ENCODE measurements around the gene LRP2.

DNA sequence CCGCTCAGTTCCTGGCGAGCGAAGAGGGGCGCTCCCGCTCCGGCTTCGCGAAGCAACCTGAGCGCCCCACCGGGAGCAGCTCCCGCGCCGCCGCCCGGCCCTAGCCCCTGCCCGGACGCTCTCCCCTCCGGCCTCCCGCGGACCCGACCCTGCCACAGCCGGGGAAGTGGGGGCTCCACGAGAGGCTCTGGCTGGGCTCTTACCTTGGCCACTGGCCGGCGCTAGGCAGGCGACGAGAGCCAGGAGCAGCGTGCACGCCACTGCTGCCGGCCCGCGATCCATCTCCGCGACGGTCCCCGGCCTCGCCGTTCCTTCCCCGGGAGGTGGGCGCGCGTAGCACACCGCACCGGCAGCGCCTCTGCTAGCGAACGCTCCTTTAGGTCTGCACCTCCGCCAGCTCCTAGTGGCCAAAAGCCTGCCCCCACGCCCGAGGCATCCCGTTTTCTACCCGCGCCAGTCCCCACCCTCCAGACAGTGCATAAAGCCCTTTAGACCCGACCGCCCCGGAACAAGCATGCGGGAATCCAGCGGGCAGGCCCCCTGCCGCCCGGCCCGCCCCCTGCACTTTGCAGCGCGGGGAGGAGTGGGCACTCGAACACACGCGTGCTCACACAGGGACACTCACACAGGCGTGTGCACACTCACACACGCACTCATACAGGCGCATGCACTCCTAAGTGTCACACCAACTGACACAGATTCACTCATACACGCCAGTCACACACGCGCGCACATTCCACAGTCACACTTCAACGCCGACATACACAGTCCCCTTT is at the start of gene LRP2:
- TF ChIP-seq, protein P1, sequence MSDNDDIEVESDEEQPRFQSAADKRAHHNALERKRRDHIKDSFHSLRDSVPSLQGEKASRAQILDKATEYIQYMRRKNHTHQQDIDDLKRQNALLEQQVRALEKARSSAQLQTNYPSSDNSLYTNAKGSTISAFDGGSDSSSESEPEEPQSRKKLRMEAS (IDR thresholded peaks at IDR 0.05), result peak; percentile 49; the same call in 1 of the 2 replicates
- TF ChIP-seq, protein P2, sequence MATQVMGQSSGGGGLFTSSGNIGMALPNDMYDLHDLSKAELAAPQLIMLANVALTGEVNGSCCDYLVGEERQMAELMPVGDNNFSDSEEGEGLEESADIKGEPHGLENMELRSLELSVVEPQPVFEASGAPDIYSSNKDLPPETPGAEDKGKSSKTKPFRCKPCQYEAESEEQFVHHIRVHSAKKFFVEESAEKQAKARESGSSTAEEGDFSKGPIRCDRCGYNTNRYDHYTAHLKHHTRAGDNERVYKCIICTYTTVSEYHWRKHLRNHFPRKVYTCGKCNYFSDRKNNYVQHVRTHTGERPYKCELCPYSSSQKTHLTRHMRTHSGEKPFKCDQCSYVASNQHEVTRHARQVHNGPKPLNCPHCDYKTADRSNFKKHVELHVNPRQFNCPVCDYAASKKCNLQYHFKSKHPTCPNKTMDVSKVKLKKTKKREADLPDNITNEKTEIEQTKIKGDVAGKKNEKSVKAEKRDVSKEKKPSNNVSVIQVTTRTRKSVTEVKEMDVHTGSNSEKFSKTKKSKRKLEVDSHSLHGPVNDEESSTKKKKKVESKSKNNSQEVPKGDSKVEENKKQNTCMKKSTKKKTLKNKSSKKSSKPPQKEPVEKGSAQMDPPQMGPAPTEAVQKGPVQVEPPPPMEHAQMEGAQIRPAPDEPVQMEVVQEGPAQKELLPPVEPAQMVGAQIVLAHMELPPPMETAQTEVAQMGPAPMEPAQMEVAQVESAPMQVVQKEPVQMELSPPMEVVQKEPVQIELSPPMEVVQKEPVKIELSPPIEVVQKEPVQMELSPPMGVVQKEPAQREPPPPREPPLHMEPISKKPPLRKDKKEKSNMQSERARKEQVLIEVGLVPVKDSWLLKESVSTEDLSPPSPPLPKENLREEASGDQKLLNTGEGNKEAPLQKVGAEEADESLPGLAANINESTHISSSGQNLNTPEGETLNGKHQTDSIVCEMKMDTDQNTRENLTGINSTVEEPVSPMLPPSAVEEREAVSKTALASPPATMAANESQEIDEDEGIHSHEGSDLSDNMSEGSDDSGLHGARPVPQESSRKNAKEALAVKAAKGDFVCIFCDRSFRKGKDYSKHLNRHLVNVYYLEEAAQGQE (IDR thresholded peaks at IDR 0.05; ENCODE audit: low read depth), result no peak
- TF ChIP-seq YY1 (IDR thresholded peaks at IDR 0.05; ENCODE audit: low read depth) (no peak), EP300 (IDR thresholded peaks at IDR 0.05; ENCODE audit: borderline replicate concordance) (no peak), TAF1 (IDR thresholded peaks at IDR 0.05; ENCODE audit: low read depth) (no peak), EGR1 (IDR thresholded peaks at IDR 0.05) (no peak), CREB1 (IDR thresholded peaks at IDR 0.05; ENCODE audit: low read depth) (no peak)

All from Ishikawa (cell line).